ENCODE measurements around the gene CEP126. TPM values are rescaled to one million over a fixed set of nuclear protein-coding genes. Genes with fewer than 3 reads are reported as not detected.
"Not testable (repeated sequence)": the region's sequence is repeated elsewhere in the genome, so short reads cannot be mapped to it uniquely, and the experiment has no call there.

CEP126 gene
- polyA plus RNA-seq, 1 experiment = 3.7 TPM

DNA sequence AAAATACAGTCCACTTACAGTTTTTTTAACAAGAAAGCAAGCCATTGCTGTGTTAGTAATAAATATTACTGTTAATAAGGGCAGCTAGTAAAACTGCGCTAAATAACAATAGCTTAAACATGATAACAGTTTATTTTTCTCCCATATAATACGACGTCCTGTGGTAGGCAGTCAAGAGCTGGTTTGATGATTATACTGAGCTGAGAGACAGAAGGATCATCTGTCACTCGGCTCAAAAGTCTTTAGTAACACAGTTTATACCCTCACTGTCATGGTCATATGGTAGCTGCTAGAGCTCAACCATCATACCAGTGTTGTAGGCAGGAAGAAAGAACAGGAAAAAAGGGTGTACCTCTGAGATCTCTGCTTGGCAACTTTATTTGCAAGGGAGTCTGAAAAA lies 30.6 kb downstream of the CEP126 start:
- Histone ChIP-seq H3K27me3 (ENCODE audit: control insufficient read depth, insufficient read depth, low read length) (no peaks in the 10 kb centered on the region), H3K9me3 (ENCODE audit: control insufficient read depth, insufficient read depth, low read length) (no peaks in the 10 kb centered on the region), H3K4me3 (ENCODE audit: low read depth, low read length) (no peak overlapping the region), H3K27ac (ENCODE audit: low read depth, low read length) (no peak overlapping the region)
- ChIA-PET POLR2A (no interaction called here), CTCF (interaction anchor here (0.9 to 2.0 kb wide), 4 partner anchors 29 to 396 kb away, joined by 3 to 7 read pairs (median 4); no protein-coding TSS in a partner anchor)
- no peak for DNase-seq (ENCODE audit: low read depth, low spot score)
- TF ChIP-seq, protein P1, sequence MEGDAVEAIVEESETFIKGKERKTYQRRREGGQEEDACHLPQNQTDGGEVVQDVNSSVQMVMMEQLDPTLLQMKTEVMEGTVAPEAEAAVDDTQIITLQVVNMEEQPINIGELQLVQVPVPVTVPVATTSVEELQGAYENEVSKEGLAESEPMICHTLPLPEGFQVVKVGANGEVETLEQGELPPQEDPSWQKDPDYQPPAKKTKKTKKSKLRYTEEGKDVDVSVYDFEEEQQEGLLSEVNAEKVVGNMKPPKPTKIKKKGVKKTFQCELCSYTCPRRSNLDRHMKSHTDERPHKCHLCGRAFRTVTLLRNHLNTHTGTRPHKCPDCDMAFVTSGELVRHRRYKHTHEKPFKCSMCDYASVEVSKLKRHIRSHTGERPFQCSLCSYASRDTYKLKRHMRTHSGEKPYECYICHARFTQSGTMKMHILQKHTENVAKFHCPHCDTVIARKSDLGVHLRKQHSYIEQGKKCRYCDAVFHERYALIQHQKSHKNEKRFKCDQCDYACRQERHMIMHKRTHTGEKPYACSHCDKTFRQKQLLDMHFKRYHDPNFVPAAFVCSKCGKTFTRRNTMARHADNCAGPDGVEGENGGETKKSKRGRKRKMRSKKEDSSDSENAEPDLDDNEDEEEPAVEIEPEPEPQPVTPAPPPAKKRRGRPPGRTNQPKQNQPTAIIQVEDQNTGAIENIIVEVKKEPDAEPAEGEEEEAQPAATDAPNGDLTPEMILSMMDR (IDR thresholded peaks at IDR 0.05; ENCODE audit: low read depth, low read length) = no peak

- H3K9me3 ChIP-seq (ENCODE audit: control insufficient read depth, insufficient read depth, low read length) = no peaks in the 10 kb centered on the region
- DNase-seq (ENCODE audit: low read depth, low spot score) = no peak
- TF ChIP-seq, protein P1 (IDR thresholded peaks at IDR 0.05; ENCODE audit: low read depth, low read length) = no peak
- CTCF ChIA-PET = interaction anchor here (1.3 kb wide), 1 partner anchor 89 kb away, joined by 3 read pairs; no protein-coding TSS in a partner anchor
- H3K27ac ChIP-seq (ENCODE audit: low read depth, low read length) = no peak overlapping the region
- H3K4me3 ChIP-seq (ENCODE audit: low read depth, low read length) = no peak overlapping the region
- no peaks in the 10 kb centered on the region for H3K27me3 ChIP-seq (ENCODE audit: control insufficient read depth, insufficient read depth, low read length)
- POLR2A ChIA-PET = no interaction called here
Measured at GRCh38 chr11:101949680-101950220, 34.9 kb downstream of the CEP126 start.

GRCh38 chr11:101955278-101955677 lies 40.5 kb downstream of the CEP126 start:
- Histone ChIP-seq H3K9me3 (ENCODE audit: control insufficient read depth, insufficient read depth, low read length) (no peaks in the 10 kb centered on the region), H3K4me3 (ENCODE audit: low read depth, low read length) (no peak overlapping the region), H3K27ac (ENCODE audit: low read depth, low read length) (no peak overlapping the region), H3K27me3 (ENCODE audit: control insufficient read depth, insufficient read depth, low read length) (no peaks in the 10 kb centered on the region)
- ChIA-PET POLR2A (no interaction called here), CTCF (interaction anchor here (0.9 to 1.0 kb wide), 2 partner anchors 52 to 94 kb away, joined by 3 read pairs; no protein-coding TSS in a partner anchor)
- DNase-seq (ENCODE audit: low read depth, low spot score) = no peak
- TF ChIP-seq, protein P1 (IDR thresholded peaks at IDR 0.05; ENCODE audit: low read depth, low read length) = no peak

DNA sequence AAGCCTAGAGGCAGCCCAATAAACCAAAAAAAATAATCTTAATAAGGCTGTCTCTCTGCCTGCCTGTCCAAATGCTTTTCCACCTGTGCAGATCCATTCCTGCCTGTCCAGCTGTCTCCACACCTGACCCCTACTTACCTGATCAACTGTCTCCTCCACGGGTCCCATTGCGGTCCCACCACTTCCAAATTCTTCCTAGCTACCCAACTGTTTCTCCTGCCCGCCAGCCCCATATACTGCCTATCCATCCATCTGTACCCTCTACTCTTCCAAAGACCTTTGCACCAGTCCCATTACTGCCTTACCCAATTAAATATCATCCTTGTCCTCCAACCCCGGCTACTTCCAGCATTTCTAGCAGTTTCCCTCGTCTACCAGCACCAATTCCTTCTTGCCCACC lies 40.9 kb downstream of the CEP126 start:
- Histone ChIP-seq H3K9me3 (ENCODE audit: control insufficient read depth, insufficient read depth, low read length) (no peaks in the 10 kb centered on the region), H3K27ac (ENCODE audit: low read depth, low read length) (no peak overlapping the region), H3K4me3 (ENCODE audit: low read depth, low read length) (no peak overlapping the region), H3K27me3 (ENCODE audit: control insufficient read depth, insufficient read depth, low read length) (no peaks in the 10 kb centered on the region)
- ChIA-PET CTCF (no interaction called here), POLR2A (no interaction called here)
- TF ChIP-seq, protein P1 (IDR thresholded peaks at IDR 0.05; ENCODE audit: low read depth, low read length) = no peak
- no peak for DNase-seq (ENCODE audit: low read depth, low spot score)

GRCh38 chr11:101960231-101960630 lies 45.4 kb downstream of the CEP126 start:
- Histone ChIP-seq H3K27ac (ENCODE audit: low read depth, low read length) (no peak overlapping the region), H3K9me3 (ENCODE audit: control insufficient read depth, insufficient read depth, low read length) (no peaks in the 10 kb centered on the region), H3K4me3 (ENCODE audit: low read depth, low read length) (no peak overlapping the region), H3K27me3 (ENCODE audit: control insufficient read depth, insufficient read depth, low read length) (no peaks in the 10 kb centered on the region)
- CTCF ChIA-PET = no interaction called here
- POLR2A ChIA-PET = no interaction called here
- no peak for DNase-seq (ENCODE audit: low read depth, low spot score)
- TF ChIP-seq, protein P1 (IDR thresholded peaks at IDR 0.05; ENCODE audit: low read depth, low read length) = no peak

- CTCF ChIA-PET = interaction anchor here (2.0 kb wide), 1 partner anchor 44 kb away, joined by 8 read pairs; no protein-coding TSS in a partner anchor
- DNase-seq (ENCODE audit: low read depth, low spot score); H3K27ac ChIP-seq (ENCODE audit: low read depth, low read length); H3K27me3 ChIP-seq (ENCODE audit: control insufficient read depth, insufficient read depth, low read length); POLR2A ChIA-PET; H3K9me3 ChIP-seq (ENCODE audit: control insufficient read depth, insufficient read depth, low read length); H3K4me3 ChIP-seq (ENCODE audit: low read depth, low read length): not testable (repeated sequence)
Measured at GRCh38 chr11:101964200-101964599, 49.4 kb downstream of the CEP126 start.
